ENCODE data around the gene ARNT2. TPM values are rescaled to one million over a fixed set of nuclear protein-coding genes. Genes with fewer than 3 reads are reported as not detected.

The ARNT2 gene
- total and polyA plus RNA-seq, 10 of the 15 experiments (the other 5 are each of a cell fraction or from before 2014, with no cell fraction given): 0.07 to 0.49 (median 0.09) TPM; not detected in 6

DNA sequence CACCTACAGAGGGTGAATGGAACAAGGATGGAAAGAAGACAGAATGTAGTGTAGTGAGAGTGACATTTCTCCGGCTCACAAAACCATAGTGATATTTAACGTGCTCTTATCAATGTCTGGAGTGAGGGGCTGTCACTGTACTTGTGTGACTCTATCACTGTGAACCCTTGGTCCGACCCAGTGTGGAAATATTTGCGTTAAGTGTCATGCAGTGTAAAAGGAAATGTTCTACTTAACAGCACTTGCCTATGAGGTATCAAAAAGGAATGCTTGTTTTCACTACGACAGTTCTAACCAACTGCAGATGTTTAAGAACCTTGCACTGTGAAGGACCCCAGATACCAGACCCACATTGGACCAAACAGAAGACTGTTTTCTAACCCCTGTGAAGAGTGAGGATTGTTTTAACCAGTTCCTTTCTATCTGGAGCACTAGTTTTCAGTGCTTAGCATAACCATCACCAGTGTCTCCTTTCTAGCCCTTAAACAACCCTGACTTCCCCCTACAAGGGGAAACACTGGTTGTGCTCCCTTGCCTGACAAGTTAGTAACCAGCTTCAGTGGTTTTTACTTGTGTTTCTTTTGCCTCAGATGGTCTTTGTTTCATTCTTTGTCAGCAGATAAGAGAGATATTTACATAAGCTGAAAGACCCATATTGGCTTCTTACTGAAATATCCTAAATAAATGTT is 146.2 kb downstream of the ARNT2 start (continued):
- TF ChIP-seq SPI1 (IDR thresholded peaks at IDR 0.05; ENCODE audit: borderline replicate concordance, insufficient read depth, low read depth, low read length) (0 out of 2 replicates have a peak, but pooled peaks have one; percentile 1), RELB (IDR thresholded peaks at IDR 0.05; ENCODE audit: low read depth) (no peak), RAD51 (IDR thresholded peaks at IDR 0.05) (no peak), MAX (IDR thresholded peaks at IDR 0.05; ENCODE audit: low read depth, low read length) (no peak), GABPA (IDR thresholded peaks at IDR 0.05; ENCODE audit: low read depth) (no peak), MYC (IDR thresholded peaks at IDR 0.05; ENCODE audit: insufficient read depth, insufficient read length, insufficient replicate concordance, low read length, severe bottlenecking) (no peak), SRF (IDR thresholded peaks at IDR 0.05; ENCODE audit: low read depth in 2 of 2, low read length in 2 of 2) (no peak), GATAD2B (conservative IDR thresholded peaks at IDR 0.05; ENCODE audit: low read depth) (no peak), BACH1 (IDR thresholded peaks at IDR 0.05; ENCODE audit: borderline replicate concordance) (no peak), IRF4 (IDR thresholded peaks at IDR 0.05; ENCODE audit: low read depth, low read length) (0 out of 2 replicates have a peak, but pooled peaks have one; percentile 30), PAX5 (IDR thresholded peaks at IDR 0.05; ENCODE audit: borderline replicate concordance, low read depth, low read length) (no peak), RUNX3 (IDR thresholded peaks at IDR 0.05; ENCODE audit: low read length) (peak; percentile 51)
- TF ChIP-seq, protein P1, sequence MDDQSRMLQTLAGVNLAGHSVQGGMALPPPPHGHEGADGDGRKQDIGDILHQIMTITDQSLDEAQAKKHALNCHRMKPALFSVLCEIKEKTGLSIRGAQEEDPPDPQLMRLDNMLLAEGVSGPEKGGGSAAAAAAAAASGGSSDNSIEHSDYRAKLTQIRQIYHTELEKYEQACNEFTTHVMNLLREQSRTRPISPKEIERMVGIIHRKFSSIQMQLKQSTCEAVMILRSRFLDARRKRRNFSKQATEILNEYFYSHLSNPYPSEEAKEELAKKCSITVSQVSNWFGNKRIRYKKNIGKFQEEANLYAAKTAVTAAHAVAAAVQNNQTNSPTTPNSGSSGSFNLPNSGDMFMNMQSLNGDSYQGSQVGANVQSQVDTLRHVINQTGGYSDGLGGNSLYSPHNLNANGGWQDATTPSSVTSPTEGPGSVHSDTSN (IDR thresholded peaks at IDR 0.05; ENCODE audit: insufficient replicate concordance, low read depth, low read length): no peak
- TF ChIP-seq, protein P2, sequence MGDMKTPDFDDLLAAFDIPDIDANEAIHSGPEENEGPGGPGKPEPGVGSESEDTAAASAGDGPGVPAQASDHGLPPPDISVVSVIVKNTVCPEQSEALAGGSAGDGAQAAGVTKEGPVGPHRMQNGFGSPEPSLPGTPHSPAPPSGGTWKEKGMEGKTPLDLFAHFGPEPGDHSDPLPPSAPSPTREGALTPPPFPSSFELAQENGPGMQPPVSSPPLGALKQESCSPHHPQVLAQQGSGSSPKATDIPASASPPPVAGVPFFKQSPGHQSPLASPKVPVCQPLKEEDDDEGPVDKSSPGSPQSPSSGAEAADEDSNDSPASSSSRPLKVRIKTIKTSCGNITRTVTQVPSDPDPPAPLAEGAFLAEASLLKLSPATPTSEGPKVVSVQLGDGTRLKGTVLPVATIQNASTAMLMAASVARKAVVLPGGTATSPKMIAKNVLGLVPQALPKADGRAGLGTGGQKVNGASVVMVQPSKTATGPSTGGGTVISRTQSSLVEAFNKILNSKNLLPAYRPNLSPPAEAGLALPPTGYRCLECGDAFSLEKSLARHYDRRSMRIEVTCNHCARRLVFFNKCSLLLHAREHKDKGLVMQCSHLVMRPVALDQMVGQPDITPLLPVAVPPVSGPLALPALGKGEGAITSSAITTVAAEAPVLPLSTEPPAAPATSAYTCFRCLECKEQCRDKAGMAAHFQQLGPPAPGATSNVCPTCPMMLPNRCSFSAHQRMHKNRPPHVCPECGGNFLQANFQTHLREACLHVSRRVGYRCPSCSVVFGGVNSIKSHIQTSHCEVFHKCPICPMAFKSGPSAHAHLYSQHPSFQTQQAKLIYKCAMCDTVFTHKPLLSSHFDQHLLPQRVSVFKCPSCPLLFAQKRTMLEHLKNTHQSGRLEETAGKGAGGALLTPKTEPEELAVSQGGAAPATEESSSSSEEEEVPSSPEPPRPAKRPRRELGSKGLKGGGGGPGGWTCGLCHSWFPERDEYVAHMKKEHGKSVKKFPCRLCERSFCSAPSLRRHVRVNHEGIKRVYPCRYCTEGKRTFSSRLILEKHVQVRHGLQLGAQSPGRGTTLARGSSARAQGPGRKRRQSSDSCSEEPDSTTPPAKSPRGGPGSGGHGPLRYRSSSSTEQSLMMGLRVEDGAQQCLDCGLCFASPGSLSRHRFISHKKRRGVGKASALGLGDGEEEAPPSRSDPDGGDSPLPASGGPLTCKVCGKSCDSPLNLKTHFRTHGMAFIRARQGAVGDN (IDR thresholded peaks at IDR 0.05): no peak
- TF ChIP-seq, protein P3, sequence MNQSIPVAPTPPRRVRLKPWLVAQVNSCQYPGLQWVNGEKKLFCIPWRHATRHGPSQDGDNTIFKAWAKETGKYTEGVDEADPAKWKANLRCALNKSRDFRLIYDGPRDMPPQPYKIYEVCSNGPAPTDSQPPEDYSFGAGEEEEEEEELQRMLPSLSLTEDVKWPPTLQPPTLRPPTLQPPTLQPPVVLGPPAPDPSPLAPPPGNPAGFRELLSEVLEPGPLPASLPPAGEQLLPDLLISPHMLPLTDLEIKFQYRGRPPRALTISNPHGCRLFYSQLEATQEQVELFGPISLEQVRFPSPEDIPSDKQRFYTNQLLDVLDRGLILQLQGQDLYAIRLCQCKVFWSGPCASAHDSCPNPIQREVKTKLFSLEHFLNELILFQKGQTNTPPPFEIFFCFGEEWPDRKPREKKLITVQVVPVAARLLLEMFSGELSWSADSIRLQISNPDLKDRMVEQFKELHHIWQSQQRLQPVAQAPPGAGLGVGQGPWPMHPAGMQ (IDR thresholded peaks at IDR 0.05; ENCODE audit: borderline replicate concordance): no peak
- TF ChIP-seq, protein P4, sequence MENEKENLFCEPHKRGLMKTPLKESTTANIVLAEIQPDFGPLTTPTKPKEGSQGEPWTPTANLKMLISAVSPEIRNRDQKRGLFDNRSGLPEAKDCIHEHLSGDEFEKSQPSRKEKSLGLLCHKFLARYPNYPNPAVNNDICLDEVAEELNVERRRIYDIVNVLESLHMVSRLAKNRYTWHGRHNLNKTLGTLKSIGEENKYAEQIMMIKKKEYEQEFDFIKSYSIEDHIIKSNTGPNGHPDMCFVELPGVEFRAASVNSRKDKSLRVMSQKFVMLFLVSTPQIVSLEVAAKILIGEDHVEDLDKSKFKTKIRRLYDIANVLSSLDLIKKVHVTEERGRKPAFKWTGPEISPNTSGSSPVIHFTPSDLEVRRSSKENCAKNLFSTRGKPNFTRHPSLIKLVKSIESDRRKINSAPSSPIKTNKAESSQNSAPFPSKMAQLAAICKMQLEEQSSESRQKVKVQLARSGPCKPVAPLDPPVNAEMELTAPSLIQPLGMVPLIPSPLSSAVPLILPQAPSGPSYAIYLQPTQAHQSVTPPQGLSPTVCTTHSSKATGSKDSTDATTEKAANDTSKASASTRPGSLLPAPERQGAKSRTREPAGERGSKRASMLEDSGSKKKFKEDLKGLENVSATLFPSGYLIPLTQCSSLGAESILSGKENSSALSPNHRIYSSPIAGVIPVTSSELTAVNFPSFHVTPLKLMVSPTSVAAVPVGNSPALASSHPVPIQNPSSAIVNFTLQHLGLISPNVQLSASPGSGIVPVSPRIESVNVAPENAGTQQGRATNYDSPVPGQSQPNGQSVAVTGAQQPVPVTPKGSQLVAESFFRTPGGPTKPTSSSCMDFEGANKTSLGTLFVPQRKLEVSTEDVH (IDR thresholded peaks at IDR 0.05; ENCODE audit: low read depth, partially characterized antibody): no peak

All from GM12878 (cell line).